AML-193 (cell line): Measurements from ENCODE around the gene TMEM120B.
"Not testable (repeated sequence)": the region's sequence is repeated elsewhere in the genome, so short reads cannot be mapped to it uniquely, and the experiment has no call there.

Source experiments
- DNase-seq, 2 experiments: peaks; one replicate each; lab custom pipeline; 2025; lab: John Stamatoyannopoulos, UW

Gene TMEM120B

DNA sequence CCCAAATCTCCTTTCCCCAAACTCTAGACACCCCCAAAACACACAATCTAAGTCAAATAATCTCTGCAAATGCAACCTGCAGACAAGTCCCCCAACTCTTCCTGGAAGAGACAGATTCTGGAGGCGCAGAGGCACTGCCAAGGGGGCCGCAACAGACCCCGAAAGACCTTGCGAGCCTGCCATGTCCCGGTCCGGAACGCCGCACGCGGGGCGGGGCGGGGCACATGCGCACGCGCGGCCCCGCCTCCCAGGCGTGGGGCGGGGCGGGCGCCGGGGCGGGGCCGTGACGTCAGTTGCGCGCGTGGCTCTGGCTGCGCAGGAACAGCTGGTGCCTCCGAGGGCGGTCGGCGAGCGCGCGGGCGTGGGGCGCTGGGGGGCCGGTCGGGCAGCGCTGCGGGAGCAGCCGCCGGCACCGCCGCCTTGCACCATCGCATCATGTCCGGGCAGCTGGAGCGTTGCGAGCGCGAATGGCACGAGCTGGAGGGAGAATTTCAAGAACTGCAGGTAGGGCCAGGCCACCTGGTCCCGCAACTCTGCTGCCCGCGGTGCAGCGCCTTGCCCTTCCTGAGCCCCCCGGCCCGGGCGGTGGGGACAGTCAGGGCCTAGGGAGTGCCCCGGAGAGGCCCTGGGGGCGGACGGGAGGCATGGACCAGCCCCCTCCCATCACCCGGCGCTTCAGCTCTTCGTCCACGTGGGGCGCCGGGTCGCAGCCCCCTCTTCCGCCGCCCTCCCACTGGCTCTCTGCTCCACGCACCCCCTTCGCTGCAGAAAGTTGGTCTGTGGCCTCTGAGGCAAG lies at the start of gene TMEM120B:
TMEM120B (plus strand) TSS at position 292 of the 796 bp plus-strand sequence; CDS start at position 436, 144 bp downstream.
- DNase-seq, result peak; percentile 43 to 54

- no peak for DNase-seq
Measured at GRCh38 chr12:121663610-121663929, 49.0 kb upstream of the TMEM120B start.

DNA sequence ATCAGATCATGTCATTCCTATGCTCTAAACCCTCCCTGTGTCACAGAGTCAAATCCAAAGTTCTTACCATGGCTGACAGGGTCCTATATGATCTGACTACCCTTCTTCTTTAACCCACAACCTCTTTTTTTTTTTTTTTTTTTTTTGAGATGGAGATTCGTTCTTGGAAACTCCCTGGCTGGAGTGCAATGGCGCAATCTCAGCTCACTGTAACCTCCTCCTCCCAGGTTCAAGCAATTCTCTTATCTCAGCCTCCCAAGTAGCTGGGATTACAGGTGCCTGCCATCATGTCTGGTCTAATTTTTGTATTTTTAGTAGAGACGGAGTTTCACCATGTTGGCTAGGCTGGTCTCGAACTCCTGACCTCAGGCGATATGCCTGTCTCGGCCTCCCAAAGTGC lies 45.7 kb upstream of the TMEM120B start:
- DNase-seq, result not testable (repeated sequence)

DNA sequence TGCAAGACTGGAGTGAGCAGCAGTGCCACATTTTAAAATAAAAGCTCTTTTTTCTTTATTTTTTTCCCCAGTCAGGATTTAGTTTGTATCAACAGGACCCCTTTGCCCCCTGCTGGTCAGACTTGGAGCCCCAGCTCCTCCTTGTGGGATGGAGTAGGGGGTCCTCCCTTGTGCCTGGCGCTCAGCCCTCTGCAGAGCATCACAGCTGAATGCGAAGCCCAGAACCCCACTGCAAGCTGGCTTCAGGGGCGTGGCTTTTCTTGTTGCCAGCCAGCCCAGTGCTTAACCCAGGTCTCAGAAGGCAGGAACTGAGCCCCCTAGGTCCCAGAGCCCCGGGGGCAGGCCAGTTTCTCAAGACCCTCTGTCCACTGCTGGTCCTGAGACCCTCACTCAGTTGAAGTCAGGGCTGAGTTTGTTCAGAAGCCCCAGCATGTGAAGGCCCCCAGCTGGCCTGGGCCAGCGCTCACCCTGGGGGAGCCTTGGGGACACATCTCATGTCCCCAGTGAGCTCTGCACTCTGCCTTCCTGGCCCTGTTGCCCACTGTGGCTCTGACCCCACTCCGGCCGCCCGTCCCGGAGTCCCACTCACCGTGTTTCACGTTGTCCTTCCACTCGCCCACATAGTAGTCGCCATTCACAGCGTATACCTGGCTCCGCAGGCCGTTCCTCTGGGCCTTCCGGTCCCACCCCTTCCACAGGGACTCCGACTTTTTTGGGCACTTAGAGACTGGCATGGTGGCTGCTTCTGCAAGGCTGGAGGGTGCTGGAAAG lies 43.6 kb upstream of the TMEM120B start:
- peak; percentile 5 to 12 for DNase-seq

- no peak for DNase-seq
Measured at GRCh38 chr12:121669521-121669900, 43.0 kb upstream of the TMEM120B start, which contains the start of gene MORN3. MORN3 (minus strand) TSS chr12:121669654; CDS start chr12:121669483, 171 bp downstream.

- no peak for DNase-seq
Measured at GRCh38 chr12:121673013-121673511, 39.5 kb upstream of the TMEM120B start.

GRCh38 chr12:121676190-121676589 lies 36.4 kb upstream of the TMEM120B start:
- DNase-seq, result no peak

DNA sequence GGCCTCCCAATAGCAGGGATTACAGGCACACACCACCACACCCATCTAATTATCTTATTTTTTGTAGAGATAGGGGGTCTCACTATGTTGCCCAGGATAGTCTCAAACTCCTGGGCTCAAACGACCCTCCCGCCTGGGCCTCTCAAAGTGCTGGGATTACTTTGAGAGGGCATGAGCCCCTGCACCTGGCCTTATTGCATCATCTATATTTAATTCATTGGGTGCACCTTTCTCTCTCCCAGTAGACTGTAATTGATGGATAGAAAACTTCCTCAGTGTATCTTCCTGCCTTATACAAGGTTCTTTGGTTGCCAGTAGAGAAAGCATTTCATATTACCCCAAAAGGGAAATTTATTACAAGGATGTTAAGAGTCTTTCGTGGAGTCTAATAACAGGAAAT lies 34.2 kb upstream of the TMEM120B start:
- DNase-seq, result no peak

GRCh38 chr12:121678716-121679300 lies 33.7 kb upstream of the TMEM120B start:
- no peak for DNase-seq

- DNase-seq, result not testable (repeated sequence)
Measured at GRCh38 chr12:121679661-121680197, 32.8 kb upstream of the TMEM120B start.

- no peak for DNase-seq
Measured at GRCh38 chr12:121688966-121689365, 23.6 kb upstream of the TMEM120B start.

DNA sequence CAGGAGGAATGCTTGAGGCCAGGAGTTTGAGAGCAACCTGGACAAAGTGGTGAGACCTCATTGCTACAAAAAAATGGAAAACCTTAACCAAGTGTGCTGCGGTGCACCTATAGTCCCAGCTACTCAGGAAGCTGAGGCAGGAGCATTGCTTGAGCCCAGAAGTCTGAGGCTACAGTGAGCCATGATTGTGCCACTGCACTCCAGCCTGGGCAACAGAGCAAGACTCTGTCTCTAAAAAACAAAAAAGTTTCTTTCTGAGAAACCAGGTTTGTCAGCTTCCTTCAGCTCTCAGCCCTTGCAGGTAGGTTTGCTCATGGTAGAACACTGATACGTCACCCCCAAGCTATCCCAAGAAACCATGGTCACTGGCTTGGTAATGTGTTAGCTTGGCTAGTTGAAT lies 23.1 kb upstream of the TMEM120B start:
- no peak for DNase-seq

DNA sequence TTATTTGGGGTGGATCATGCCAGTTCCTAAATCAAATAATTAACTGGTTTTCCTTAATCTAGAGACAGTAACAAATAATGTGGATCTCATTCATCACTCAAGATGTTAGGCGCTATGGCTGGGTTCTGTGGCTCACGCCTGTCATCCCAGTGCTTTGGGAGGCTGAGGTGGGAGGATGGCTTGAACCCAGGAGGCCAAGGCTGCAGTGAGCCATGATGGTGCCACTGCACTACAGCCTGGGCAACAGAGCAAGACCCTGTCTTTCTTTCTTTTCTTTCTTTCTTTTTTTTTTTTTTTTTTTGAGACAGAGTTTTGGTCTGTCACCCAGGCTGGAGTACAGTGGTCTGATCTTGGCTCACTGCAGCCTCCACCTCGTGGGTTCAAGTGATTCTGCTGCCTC lies 19.8 kb upstream of the TMEM120B start:
- DNase-seq, result not testable (repeated sequence)

GRCh38 chr12:121693155-121693687 lies 19.3 kb upstream of the TMEM120B start:
- DNase-seq, result no peak

DNA sequence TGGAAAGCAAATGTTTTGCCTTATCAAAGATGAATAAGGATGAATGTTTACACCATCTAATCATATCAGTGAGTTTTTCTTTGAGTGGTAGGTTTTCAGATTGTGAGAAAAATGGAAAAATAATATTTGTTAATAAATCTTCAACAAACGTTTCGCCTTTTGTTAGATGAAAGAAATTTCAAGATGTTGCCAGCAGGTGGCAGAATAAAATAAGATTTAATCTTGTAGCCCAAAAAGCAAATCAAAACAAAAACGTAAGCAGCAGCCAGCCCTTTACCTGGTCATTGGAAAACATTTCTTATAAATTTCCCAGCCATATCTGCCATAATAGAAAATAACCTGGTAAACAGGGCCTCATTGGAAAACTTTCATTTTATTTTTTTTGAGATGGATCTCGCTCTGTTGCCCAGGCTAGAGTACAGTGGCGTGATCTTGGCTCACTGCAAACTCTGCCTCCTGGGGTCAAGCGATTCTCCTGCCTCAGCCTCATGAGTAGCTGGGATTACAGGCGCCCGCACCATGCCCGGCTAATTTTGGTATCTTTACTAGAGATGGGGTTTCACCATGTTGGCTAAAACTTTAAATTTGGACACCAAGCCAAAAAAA lies 15.4 kb upstream of the TMEM120B start:
- peak; percentile 31 to 39 for DNase-seq

DNA sequence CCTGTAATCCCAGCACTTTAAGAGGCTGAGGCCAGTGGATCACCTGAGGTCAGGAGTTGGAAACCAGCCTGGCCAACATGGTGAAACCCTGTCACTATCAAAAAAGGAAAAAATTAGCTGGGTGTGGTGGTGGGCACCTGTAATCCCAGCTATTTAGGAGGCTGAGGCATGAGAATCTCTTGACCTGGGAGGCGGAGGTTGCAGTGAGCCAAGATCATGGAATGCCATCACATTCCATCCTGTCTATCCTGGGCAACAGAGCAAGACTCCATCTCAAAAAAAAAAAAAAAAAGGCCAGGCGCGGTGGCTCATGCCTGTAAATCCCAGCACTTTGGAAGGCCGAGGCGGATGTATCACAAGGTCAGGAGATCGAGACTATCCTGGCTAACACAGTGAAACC lies 14.7 kb upstream of the TMEM120B start:
- DNase-seq, result not testable (repeated sequence)

GRCh38 chr12:121701667-121702277 lies 10.8 kb upstream of the TMEM120B start:
- no peak for DNase-seq

DNA sequence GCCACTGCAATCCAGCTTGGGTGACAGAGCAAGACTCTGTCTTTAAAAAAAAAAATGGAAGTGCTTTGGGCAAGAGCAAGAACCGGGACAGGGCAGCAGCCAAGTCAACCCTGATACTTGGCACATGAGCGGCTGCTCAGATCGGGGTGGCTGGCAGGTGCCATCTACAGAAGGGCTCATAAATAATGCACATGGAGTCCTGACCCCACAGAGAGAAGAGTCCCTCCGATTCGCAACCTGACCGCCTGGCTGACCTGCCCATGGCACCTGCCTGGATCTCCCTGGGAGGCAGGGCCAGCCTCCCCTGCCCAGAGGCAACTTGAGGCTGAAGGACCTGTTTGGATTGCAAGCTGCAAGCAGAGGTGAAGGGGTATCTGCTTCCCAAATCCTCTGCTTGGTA lies 9.6 kb upstream of the TMEM120B start:
- no peak for DNase-seq

DNA sequence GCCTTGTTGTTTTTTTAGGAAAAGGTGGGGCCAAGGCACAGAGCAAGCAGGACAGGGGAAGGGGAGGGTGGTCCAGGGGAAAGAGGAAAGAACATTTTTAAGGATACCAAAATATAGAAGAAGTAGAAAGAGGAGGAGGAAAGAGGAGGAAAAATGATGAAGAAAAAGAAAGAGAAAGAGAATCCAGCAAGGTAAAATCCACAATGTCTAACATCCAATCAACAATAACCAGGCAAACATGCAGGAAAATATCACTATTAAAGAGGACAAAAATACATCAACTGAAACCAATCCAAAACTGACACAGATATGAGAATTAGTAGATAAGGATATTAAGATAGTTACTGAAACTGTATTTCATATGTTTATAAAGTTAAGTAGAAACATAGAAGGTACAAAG lies 7.0 kb upstream of the TMEM120B start:
- DNase-seq, result no peak

- DNase-seq, result no peak
Measured at GRCh38 chr12:121708313-121709063, 4.1 kb upstream of the TMEM120B start.

DNA sequence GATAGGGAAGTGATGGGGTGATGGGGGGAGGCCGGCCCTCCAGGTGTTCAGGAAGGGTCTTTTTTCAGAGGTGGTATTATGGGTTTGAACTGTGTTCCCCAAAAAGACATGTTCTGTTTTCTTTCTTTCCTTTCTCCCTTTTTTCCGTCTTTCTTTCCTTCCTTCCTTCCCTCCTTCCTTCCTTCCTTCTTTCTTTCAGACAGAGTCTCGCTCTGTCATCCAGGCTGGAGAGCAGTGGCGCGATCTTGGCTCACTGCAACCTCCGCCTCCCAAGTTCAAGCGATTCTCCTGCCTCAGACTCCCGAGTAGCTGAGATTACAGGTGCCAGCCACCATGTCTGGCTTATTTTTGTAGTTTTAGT lies 3.5 kb upstream of the TMEM120B start:
- DNase-seq, result not testable (repeated sequence)
